OCI-LY1 (cell line): Measurements from ENCODE around the gene DIPK1C.

Source experiments
- H2AFZ ChIP-seq: fragments of 200-600 bp; sonication (generic), shearing (Covaris generic); 2 replicates; pipeline ENCODE4 v1.6.0; 2014; ENCODE audit warnings: antibody characterized with exemption, mild to moderate bottlenecking, low read length
- H3F3A ChIP-seq: fragments of 200-600 bp; sonication (generic), shearing (Covaris generic); 2 replicates; pipeline ENCODE4 v1.6.0; 2014; ENCODE audit warnings: mild to moderate bottlenecking, antibody characterized with exemption, low read length, moderate library complexity; ENCODE audit not compliant: insufficient read depth
- H3K27ac ChIP-seq: fragments of 200-600 bp; sonication (generic); 2 replicates; pipeline ENCODE4 v1.5.1; 2014; ENCODE audit warnings: low read length, mixed run types, mild to moderate bottlenecking, low read depth; ENCODE audit not compliant: poor library complexity, severe bottlenecking
- H3K27me3 ChIP-seq: fragments of 200-600 bp; sonication (generic); 2 replicates; pipeline ENCODE4 v1.6.0; 2014; ENCODE audit warnings: antibody characterized with exemption, mild to moderate bottlenecking, low read length, moderate library complexity; ENCODE audit not compliant: insufficient read depth
- H3K36me3 ChIP-seq: fragments of 200-600 bp; sonication (generic); 2 replicates; pipeline ENCODE4 v1.6.1; 2014; ENCODE audit warnings: mild to moderate bottlenecking, antibody characterized with exemption, low read length, moderate library complexity, mixed read lengths; ENCODE audit not compliant: insufficient read depth
- H3K4me1 ChIP-seq: fragments of 200-600 bp; sonication (generic); 2 replicates; pipeline ENCODE4 v1.5.1; 2014; ENCODE audit warnings: mild to moderate bottlenecking, low read length, moderate library complexity; ENCODE audit not compliant: insufficient read depth, severe bottlenecking
- H3K4me2 ChIP-seq: fragments of 200-600 bp; sonication (generic), shearing (Covaris generic); 2 replicates; pipeline ENCODE4 v1.6.1; 2014; ENCODE audit warnings: low read length
- H3K4me3 ChIP-seq: fragments of 200-600 bp; sonication (generic); 2 replicates; pipeline ENCODE4 v1.5.1; 2014; ENCODE audit warnings: low read length, low read depth, mild to moderate bottlenecking, mixed read lengths; ENCODE audit not compliant: poor library complexity, severe bottlenecking
- H3K79me2 ChIP-seq: fragments of 200-600 bp; shearing (Covaris generic); 2 replicates; pipeline ENCODE4 v1.6.1; 2016; ENCODE audit warnings: mixed run types, low read length, mixed read lengths; ENCODE audit not compliant: insufficient read depth
- H3K9ac ChIP-seq: fragments of 200-600 bp; sonication (generic), shearing (Covaris generic); 2 replicates; pipeline ENCODE4 v1.6.1; 2014; ENCODE audit warnings: mild to moderate bottlenecking, low read length, mixed read lengths
- H3K9me2 ChIP-seq: fragments of 200-600 bp; sonication (generic), shearing (Covaris generic); 2 replicates; pipeline ENCODE4 v1.6.1; 2014; ENCODE audit warnings: low read depth, mild to moderate bottlenecking, low read length, mixed read lengths
- H3K9me3 ChIP-seq: fragments of 200-600 bp; shearing (Covaris generic); 2 replicates; pipeline ENCODE4 v1.6.1; 2014; ENCODE audit warnings: low read length, mixed read lengths
- H4K20me1 ChIP-seq: fragments of 200-600 bp; sonication (generic), shearing (Covaris generic); 2 replicates; pipeline ENCODE4 v1.6.0; 2016; ENCODE audit warnings: mild to moderate bottlenecking, low read length; ENCODE audit not compliant: insufficient read depth
- EZH2 ChIP-seq: fragments of 200-600 bp; sonication (generic), shearing (Covaris generic); IDR thresholded peaks from 2 replicates; pipeline ENCODE4 v1.8.0; 2017; ENCODE audit warnings: borderline replicate concordance, mixed run types, mild to moderate bottlenecking, antibody characterized with exemption, low read length, moderate library complexity, mixed read lengths
- TF ChIP-seq, protein P1 (sequence below): fragments of 200-600 bp; sonication (generic), shearing (Covaris generic); IDR thresholded peaks from 2 replicates; pipeline ENCODE4 v1.5.1; 2017; ENCODE audit warnings: mild to moderate bottlenecking, antibody characterized with exemption, low read length, moderate library complexity, mixed read lengths

DIPK1C gene

DNA sequence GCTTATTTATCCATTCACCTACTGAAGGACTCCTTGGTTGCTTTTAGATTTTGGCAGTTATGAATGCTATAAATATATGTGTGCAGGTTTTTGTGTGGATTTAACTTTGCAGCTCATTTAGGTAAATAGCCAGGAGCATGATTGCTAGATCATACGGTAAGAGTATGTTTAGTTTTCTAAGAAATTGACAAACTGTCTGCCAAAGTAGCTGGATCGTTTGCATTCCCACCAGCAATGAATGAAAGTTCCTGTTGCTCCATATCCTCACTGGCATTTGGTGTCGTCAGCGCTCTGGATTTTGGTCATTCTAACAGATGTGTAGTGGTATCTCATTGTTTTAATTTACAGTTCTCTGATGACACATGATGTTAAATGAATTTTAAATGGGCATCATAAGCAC lies 8.7 kb upstream of the DIPK1C start:
- no peak overlapping the region for H3K9ac ChIP-seq
- H3K27ac ChIP-seq: no peak overlapping the region
- no peaks in the 10 kb centered on the region for H3K36me3 ChIP-seq
- no peaks in the 10 kb centered on the region for H4K20me1 ChIP-seq
- H3K4me3 ChIP-seq: no peak overlapping the region
- H3F3A ChIP-seq: no peaks in the 10 kb centered on the region
- TF ChIP-seq, protein P1, sequence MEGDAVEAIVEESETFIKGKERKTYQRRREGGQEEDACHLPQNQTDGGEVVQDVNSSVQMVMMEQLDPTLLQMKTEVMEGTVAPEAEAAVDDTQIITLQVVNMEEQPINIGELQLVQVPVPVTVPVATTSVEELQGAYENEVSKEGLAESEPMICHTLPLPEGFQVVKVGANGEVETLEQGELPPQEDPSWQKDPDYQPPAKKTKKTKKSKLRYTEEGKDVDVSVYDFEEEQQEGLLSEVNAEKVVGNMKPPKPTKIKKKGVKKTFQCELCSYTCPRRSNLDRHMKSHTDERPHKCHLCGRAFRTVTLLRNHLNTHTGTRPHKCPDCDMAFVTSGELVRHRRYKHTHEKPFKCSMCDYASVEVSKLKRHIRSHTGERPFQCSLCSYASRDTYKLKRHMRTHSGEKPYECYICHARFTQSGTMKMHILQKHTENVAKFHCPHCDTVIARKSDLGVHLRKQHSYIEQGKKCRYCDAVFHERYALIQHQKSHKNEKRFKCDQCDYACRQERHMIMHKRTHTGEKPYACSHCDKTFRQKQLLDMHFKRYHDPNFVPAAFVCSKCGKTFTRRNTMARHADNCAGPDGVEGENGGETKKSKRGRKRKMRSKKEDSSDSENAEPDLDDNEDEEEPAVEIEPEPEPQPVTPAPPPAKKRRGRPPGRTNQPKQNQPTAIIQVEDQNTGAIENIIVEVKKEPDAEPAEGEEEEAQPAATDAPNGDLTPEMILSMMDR: no peak
- no peak for TF ChIP-seq EZH2
- no peak overlapping the region for H3K4me2 ChIP-seq
- no peaks in the 10 kb centered on the region for H3K4me1 ChIP-seq
- peaks cover 3% of the 10 kb centered on the region; the same call in 1 of the 2 replicates for H3K27me3 ChIP-seq
- H3K79me2 ChIP-seq: no peaks in the 10 kb centered on the region
- peaks cover 3% of the 10 kb centered on the region; the same call in 1 of the 2 replicates for H3K9me3 ChIP-seq
- H2AFZ ChIP-seq: no peak overlapping the region
- H3K9me2 ChIP-seq: no peaks in the 10 kb centered on the region

DNA sequence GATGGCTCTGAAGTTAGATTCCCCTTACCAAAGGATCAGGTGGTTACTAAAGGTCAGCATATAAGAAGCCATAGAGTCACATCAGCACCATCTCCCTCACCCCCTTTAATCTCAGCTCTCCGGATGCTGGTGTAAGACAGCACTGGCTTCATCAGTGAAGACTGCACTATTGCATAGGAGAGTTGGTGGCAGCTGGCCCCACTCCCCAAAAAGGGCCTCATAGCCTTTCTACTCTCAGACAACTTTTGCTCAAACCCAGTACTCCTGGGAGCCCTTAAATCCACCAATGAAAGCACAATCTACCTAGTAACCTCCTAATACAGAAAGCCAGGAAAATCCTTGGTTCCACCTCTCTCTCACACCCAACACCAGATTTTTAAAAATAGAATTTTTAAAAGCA lies 6.9 kb upstream of the DIPK1C start:
- no peak overlapping the region for H3K4me2 ChIP-seq

DNA sequence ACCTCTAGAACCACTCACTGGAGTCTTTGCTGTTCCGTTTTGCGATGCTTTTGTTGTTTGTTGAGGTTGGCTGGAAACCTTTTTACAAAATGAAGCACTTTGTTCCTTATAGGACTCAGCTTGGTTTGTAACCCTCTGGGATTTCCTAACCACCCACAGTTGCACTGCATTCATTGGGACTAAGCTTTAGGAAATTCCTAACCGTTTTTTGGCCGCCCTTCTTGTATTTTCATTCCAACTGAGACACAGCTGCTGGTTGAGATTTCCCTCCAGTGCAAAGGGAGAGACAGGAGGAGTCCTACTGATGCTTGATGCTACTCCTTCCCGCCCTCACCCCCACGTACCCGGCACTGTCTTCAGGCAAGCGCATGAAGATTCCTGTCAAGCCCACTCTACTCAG lies 6.1 kb upstream of the DIPK1C start:
- Histone ChIP-seq H3K9ac (no peak overlapping the region), H3K27me3 (peaks cover 3% of the 10 kb centered on the region; the same call in 1 of the 2 replicates), H3K36me3 (no peaks in the 10 kb centered on the region), H3K9me2 (no peaks in the 10 kb centered on the region), H3K4me2 (no peak overlapping the region), H3F3A (no peaks in the 10 kb centered on the region), H3K4me1 (no peaks in the 10 kb centered on the region), H3K79me2 (no peaks in the 10 kb centered on the region), H3K4me3 (no peak overlapping the region), H4K20me1 (no peaks in the 10 kb centered on the region), H2AFZ (no peak overlapping the region), H3K27ac (no peak overlapping the region), H3K9me3 (no peaks in the 10 kb centered on the region)
- TF ChIP-seq, protein P1: no peak
- TF ChIP-seq EZH2: no peak

More for the DNA sequence above, 6.9 kb upstream of the DIPK1C start:
- H3K79me2 ChIP-seq: no peaks in the 10 kb centered on the region
- no peak overlapping the region for H2AFZ ChIP-seq
- peaks cover 3% of the 10 kb centered on the region; the same call in 1 of the 2 replicates for H3K27me3 ChIP-seq
- H3F3A ChIP-seq: no peaks in the 10 kb centered on the region
- no peaks in the 10 kb centered on the region for H3K9me3 ChIP-seq
- H3K9ac ChIP-seq: no peak overlapping the region
- no peaks in the 10 kb centered on the region for H3K9me2 ChIP-seq
- no peaks in the 10 kb centered on the region for H4K20me1 ChIP-seq
- H3K36me3 ChIP-seq: no peaks in the 10 kb centered on the region
- H3K4me3 ChIP-seq: no peak overlapping the region
- H3K4me1 ChIP-seq: no peaks in the 10 kb centered on the region
- H3K27ac ChIP-seq: no peak overlapping the region
- TF ChIP-seq, protein P1: no peak
- TF ChIP-seq EZH2: no peak
